ENCODE data around the gene CTBS.

CTBS gene

DNA sequence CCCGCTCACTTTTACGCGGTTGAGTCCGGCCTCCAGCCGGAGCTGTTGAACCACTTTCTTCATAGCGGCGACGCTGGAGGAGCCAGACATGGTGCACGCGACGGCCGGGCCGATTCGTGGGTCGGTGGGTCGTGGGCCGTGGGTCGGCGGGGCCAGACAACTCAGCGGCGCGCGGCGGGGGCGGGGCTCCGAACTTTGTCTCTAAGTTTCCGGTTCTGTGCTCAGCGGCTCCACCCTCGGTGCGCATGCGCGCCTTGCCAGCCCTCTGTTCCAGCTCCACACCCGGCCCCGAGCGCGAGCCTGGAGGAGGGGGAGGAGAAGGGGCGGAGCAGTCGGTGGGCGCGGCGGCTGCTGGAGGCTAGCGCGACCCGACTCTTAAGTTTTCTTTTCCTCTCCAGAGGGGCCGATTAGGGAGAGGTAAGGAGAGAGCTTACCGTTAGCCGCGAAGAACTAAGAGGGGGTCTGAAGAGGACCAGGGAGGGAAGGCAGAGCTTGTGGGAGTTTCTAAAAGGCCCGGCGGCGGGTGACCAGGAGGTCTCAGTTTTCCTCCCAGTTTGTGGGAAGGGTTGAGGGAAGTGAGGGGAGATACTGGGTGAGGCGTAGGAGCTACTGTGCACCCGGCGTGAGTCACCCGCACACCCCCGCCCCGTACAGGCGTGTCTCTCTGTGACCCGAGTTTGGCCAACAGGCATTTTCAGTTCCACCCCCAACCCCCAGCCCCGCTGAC is 68.1 kb downstream of the CTBS start, which contains the start of the genes GNG5 and SPATA1:
GNG5 (minus strand) TSS at position 580 of the 727 bp plus-strand sequence; CDS start at position 90, 490 bp downstream.
SPATA1 (plus strand) TSS at position 385 of the 727 bp plus-strand sequence. CDS start 9,974 bp downstream, outside the sequence.
- peak; percentile 96 for DNase-seq (ENCODE audit: low read depth)

DNA sequence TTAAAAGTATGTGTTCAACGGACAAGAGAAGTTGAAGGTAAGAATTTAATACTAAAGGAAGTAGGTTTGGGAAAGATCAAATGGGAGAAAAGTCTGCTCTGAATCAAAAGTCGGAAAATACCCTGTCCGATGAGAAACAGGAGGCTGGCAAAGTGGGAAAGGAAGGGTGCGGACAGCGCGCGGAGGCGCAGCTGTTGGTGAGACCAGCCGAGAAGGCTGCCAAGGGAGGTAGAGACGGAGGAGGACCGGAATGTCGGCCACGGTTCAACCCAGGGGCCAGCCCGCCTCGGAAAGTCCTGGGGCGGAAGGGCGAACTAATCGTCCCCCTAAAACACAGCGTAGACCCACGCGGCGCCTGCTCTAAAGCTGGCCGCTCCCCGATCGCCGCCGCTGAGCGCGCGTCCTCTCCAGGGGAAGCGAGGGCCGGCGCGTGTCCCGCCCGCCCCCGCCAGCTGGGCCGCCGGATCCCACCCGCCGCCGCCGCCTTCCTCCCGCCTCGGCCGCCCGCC is 68.7 kb downstream of the CTBS start:
- no peak for DNase-seq (ENCODE audit: low read depth)

- DNase-seq (ENCODE audit: low read depth) = no peak
Observed at GRCh38 chr1:84504580-84505492, 69.4 kb downstream of the CTBS start.

DNA sequence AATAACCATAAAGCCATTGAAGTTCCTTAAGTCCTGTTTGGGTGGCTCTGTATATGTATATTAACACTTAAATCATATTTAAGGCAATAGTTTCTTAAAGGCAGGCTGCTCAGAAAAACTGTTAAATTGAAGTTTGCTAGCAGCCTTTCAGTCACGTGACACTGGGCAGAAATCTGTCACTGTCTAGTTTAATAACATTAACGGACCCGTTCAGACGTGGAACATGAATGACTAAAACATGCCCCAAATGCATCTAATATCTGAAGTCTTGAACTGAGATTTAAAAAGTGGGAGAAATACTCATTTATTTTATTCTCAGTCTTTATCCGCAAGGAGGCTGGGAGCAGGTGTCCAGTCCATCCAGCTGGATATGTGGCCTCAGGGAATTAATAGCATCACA is 71.3 kb downstream of the CTBS start:
- no peak for DNase-seq (ENCODE audit: low read depth)
